NCI-H2171 treated with DMSO at 0.1 percent for 48 hours (cell line): ENCODE results near the gene C6.
"Not testable (repeated sequence)": the region's sequence is repeated elsewhere in the genome, so short reads cannot be mapped to it uniquely, and the experiment has no call there.

ENCODE experiments used
- DNase-seq: peaks from one replicate; lab custom pipeline; 2025; lab: John Stamatoyannopoulos, UW

Gene C6

GRCh38 chr5:41199660-41200059, 13.7 kb downstream of the C6 start:
- DNase-seq: no peak

GRCh38 chr5:41196197-41196596, 17.1 kb downstream of the C6 start:
- DNase-seq: no peak

- no peak for DNase-seq
Measured at GRCh38 chr5:41195228-41195627, 18.1 kb downstream of the C6 start.

- DNase-seq: no peak
Measured at GRCh38 chr5:41194339-41194738, 19.0 kb downstream of the C6 start.

- peak; percentile 3 for DNase-seq
Measured at GRCh38 chr5:41193456-41194205, 19.7 kb downstream of the C6 start.

GRCh38 chr5:41191249-41191648, 22.1 kb downstream of the C6 start:
- no peak for DNase-seq

GRCh38 chr5:41186143-41186542, 27.2 kb downstream of the C6 start:
- no peak for DNase-seq

GRCh38 chr5:41183331-41183730, 30.0 kb downstream of the C6 start:
- DNase-seq: not testable (repeated sequence)

GRCh38 chr5:41182666-41183065, 30.7 kb downstream of the C6 start:
- no peak for DNase-seq

GRCh38 chr5:41181691-41182564, 31.4 kb downstream of the C6 start:
- DNase-seq: no peak

- no peak for DNase-seq
Measured at GRCh38 chr5:41176952-41177351, 36.4 kb downstream of the C6 start.

GRCh38 chr5:41172012-41172411, 41.3 kb downstream of the C6 start:
- DNase-seq: no peak

- DNase-seq: no peak
Measured at GRCh38 chr5:41161271-41161670, 52.1 kb downstream of the C6 start.

- no peak for DNase-seq
Measured at GRCh38 chr5:41157272-41157894, 55.9 kb downstream of the C6 start.

GRCh38 chr5:41156739-41157138, 56.6 kb downstream of the C6 start:
- no peak for DNase-seq

GRCh38 chr5:41154491-41154890, 58.8 kb downstream of the C6 start:
- no peak for DNase-seq

- DNase-seq: no peak
Measured at GRCh38 chr5:41151564-41151963, 61.8 kb downstream of the C6 start.

GRCh38 chr5:41148448-41148847, 64.9 kb downstream of the C6 start:
- no peak for DNase-seq

GRCh38 chr5:41145306-41145705, 68.0 kb downstream of the C6 start:
- DNase-seq: no peak

- DNase-seq: no peak
Measured at GRCh38 chr5:41143131-41143901, 70.0 kb downstream of the C6 start.

- peak; percentile 75 for DNase-seq
Measured at GRCh38 chr5:41127967-41128690, 85.2 kb downstream of the C6 start.
